ENCODE data around the gene ITPR1. TPM values are rescaled to one million over a fixed set of nuclear protein-coding genes. Genes with fewer than 3 reads are reported as not detected.

The ITPR1 gene
- total RNA-seq, 1 experiment from 2014 or later, result 11.3 TPM

GRCh38 chr3:4666071-4666470 is 172.9 kb downstream of the ITPR1 start:
- no TSS peak for BruUV-seq (replicated peaks)
- Histone ChIP-seq H3K27ac (no peak overlapping the region), H3K36me3 (ENCODE audit: low read depth) (no peaks in the 10 kb centered on the region), H2AFZ (no peak overlapping the region), H3K4me1 (replicated peaks; ENCODE audit: insufficient read depth) (no peaks in the 10 kb centered on the region), H3K4me2 (no peak overlapping the region), H3F3A (ENCODE audit: insufficient read depth, low read depth) (no peaks in the 10 kb centered on the region), H3K27me3 (ENCODE audit: insufficient read depth, low read depth) (no peaks in the 10 kb centered on the region), H4K20me1 (ENCODE audit: insufficient read depth) (no peaks in the 10 kb centered on the region), H3K79me2 (ENCODE audit: low read depth) (no peaks in the 10 kb centered on the region), H3K4me3 (no peak overlapping the region), H3K9me3 (ENCODE audit: insufficient read depth, low read depth) (no peaks in the 10 kb centered on the region), H3K9me2 (ENCODE audit: insufficient read depth) (no peaks in the 10 kb centered on the region)
- no peak for TF ChIP-seq EZH2 (IDR thresholded peaks at IDR 0.05; ENCODE audit: low read depth)
- TF ChIP-seq, protein P1, sequence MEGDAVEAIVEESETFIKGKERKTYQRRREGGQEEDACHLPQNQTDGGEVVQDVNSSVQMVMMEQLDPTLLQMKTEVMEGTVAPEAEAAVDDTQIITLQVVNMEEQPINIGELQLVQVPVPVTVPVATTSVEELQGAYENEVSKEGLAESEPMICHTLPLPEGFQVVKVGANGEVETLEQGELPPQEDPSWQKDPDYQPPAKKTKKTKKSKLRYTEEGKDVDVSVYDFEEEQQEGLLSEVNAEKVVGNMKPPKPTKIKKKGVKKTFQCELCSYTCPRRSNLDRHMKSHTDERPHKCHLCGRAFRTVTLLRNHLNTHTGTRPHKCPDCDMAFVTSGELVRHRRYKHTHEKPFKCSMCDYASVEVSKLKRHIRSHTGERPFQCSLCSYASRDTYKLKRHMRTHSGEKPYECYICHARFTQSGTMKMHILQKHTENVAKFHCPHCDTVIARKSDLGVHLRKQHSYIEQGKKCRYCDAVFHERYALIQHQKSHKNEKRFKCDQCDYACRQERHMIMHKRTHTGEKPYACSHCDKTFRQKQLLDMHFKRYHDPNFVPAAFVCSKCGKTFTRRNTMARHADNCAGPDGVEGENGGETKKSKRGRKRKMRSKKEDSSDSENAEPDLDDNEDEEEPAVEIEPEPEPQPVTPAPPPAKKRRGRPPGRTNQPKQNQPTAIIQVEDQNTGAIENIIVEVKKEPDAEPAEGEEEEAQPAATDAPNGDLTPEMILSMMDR (conservative IDR thresholded peaks at IDR 0.05), result no peak
- intact Hi-C loops (cut with micrococcal nuclease; ENCODE audit: unreplicated experiment), result no loop called here
- POLR2A ChIA-PET (ENCODE audit: unreplicated experiment), result no interaction called here
- DNase-seq, result no peak
- CTCF ChIA-PET, result no interaction called here

- H3K36me3 ChIP-seq (ENCODE audit: low read depth), result no peaks in the 10 kb centered on the region
- H3K4me1 ChIP-seq (replicated peaks; ENCODE audit: insufficient read depth), result no peaks in the 10 kb centered on the region
- POLR2A ChIA-PET (ENCODE audit: unreplicated experiment), result no interaction called here
- no peak overlapping the region for H2AFZ ChIP-seq
- no peaks in the 10 kb centered on the region for H3K9me3 ChIP-seq (ENCODE audit: insufficient read depth, low read depth)
- CTCF ChIA-PET, result no interaction called here
- H4K20me1 ChIP-seq (ENCODE audit: insufficient read depth), result no peaks in the 10 kb centered on the region
- H3K27me3 ChIP-seq (ENCODE audit: insufficient read depth, low read depth), result no peaks in the 10 kb centered on the region
- intact Hi-C loops (cut with micrococcal nuclease; ENCODE audit: unreplicated experiment), result no loop called here
- H3K9me2 ChIP-seq (ENCODE audit: insufficient read depth), result no peaks in the 10 kb centered on the region
- DNase-seq, result no peak
- no peak overlapping the region for H3K27ac ChIP-seq
- TF ChIP-seq, protein P1 (conservative IDR thresholded peaks at IDR 0.05), result peak; percentile 45; the same call in 1 of the 2 replicates
- TF ChIP-seq EZH2 (IDR thresholded peaks at IDR 0.05; ENCODE audit: low read depth), result no peak
- H3K4me3 ChIP-seq, result no peak overlapping the region
- no peaks in the 10 kb centered on the region for H3K79me2 ChIP-seq (ENCODE audit: low read depth)
- H3K4me2 ChIP-seq, result no peak overlapping the region
- no peaks in the 10 kb centered on the region for H3F3A ChIP-seq (ENCODE audit: insufficient read depth, low read depth)
- no TSS peak for BruUV-seq (replicated peaks)
Measured at GRCh38 chr3:4670352-4670751, 177.2 kb downstream of the ITPR1 start.

GRCh38 chr3:4672725-4673275 is 179.7 kb downstream of the ITPR1 start:
- intact Hi-C loops (cut with micrococcal nuclease; ENCODE audit: unreplicated experiment), result no loop called here
- TF ChIP-seq, protein P1 (conservative IDR thresholded peaks at IDR 0.05), result no peak
- no peak for TF ChIP-seq EZH2 (IDR thresholded peaks at IDR 0.05; ENCODE audit: low read depth)
- Histone ChIP-seq H3K36me3 (ENCODE audit: low read depth) (no peaks in the 10 kb centered on the region), H2AFZ (no peak overlapping the region), H3K79me2 (ENCODE audit: low read depth) (no peaks in the 10 kb centered on the region), H3K4me2 (no peak overlapping the region), H3K4me1 (replicated peaks; ENCODE audit: insufficient read depth) (no peaks in the 10 kb centered on the region), H3K9me3 (ENCODE audit: insufficient read depth, low read depth) (no peaks in the 10 kb centered on the region), H3K9me2 (ENCODE audit: insufficient read depth) (no peaks in the 10 kb centered on the region), H3K27ac (no peak overlapping the region), H4K20me1 (ENCODE audit: insufficient read depth) (no peaks in the 10 kb centered on the region), H3F3A (ENCODE audit: insufficient read depth, low read depth) (no peaks in the 10 kb centered on the region), H3K27me3 (ENCODE audit: insufficient read depth, low read depth) (no peaks in the 10 kb centered on the region), H3K4me3 (no peak overlapping the region)
- no peak for DNase-seq
- no TSS peak for BruUV-seq (replicated peaks)
- ChIA-PET CTCF (no interaction called here), POLR2A (ENCODE audit: unreplicated experiment) (no interaction called here)

Data from PC-9 (cell line).